Karpas-422 (cell line): ENCODE data around the gene HSP90B1. TPM values are rescaled to one million over a fixed set of nuclear protein-coding genes. Genes with fewer than 3 reads are reported as not detected.

Experiments
- DNase-seq: peaks from one replicate; pipeline ENCODE4 v3.0.0-alpha.2; 2015
- H2AFZ ChIP-seq: fragments of 200-600 bp; sonication (generic); 2 replicates; pipeline ENCODE4 v1.6.1; 2014; ENCODE audit warnings: antibody characterized with exemption, low read length, mixed read lengths
- H3K27ac ChIP-seq: fragments of 200-600 bp; sonication (generic); 2 replicates; pipeline ENCODE4 v1.5.1; 2014; ENCODE audit warnings: mild to moderate bottlenecking, low read length, moderate library complexity
- H3K27me3 ChIP-seq: fragments of 200-600 bp; sonication (generic); 2 replicates; pipeline ENCODE4 v1.6.1; 2014; ENCODE audit warnings: low read length, mixed read lengths
- H3K36me3 ChIP-seq: fragments of 200-600 bp; sonication (generic); 2 replicates; pipeline ENCODE4 v1.6.1; 2014; ENCODE audit warnings: low read length, mixed read lengths; ENCODE audit not compliant: insufficient read depth
- H3K4me1 ChIP-seq: fragments of 200-600 bp; sonication (generic); 2 replicates; pipeline ENCODE4 v1.6.1; 2014; ENCODE audit warnings: mild to moderate bottlenecking, low read length, mixed read lengths
- H3K4me2 ChIP-seq: fragments of 200-600 bp; sonication (generic); 2 replicates; pipeline ENCODE4 v1.6.1; 2014; ENCODE audit warnings: low read length, low read depth, mild to moderate bottlenecking; ENCODE audit not compliant: poor library complexity, severe bottlenecking
- H3K4me3 ChIP-seq: fragments of 200-600 bp; sonication (generic); 2 replicates; pipeline ENCODE4 v1.5.1; 2014; ENCODE audit warnings: mild to moderate bottlenecking, antibody characterized with exemption, low read length, mixed read lengths
- H3K79me2 ChIP-seq: fragments of 200-600 bp; sonication (generic); 2 replicates; pipeline ENCODE4 v1.6.1; 2014; ENCODE audit warnings: mild to moderate bottlenecking, low read length, mixed read lengths
- H3K9ac ChIP-seq: fragments of 200-600 bp; sonication (generic); 2 replicates; pipeline ENCODE4 v1.6.0; 2014; ENCODE audit warnings: low read length
- H3K9me2 ChIP-seq: fragments of 200-600 bp; sonication (generic), shearing (Covaris generic); replicated peaks from 2 replicates; pipeline ENCODE4 v1.6.0; 2014; ENCODE audit warnings: mild to moderate bottlenecking, low read length, moderate library complexity; ENCODE audit not compliant: insufficient read depth
- H3K9me3 ChIP-seq: fragments of 300-700, 200-600 bp; sonication (generic); 2 replicates; pipeline ENCODE4 v1.6.1; 2014; ENCODE audit warnings: low read length, mixed read lengths
- H4K20me1 ChIP-seq: fragments of 200-600 bp; sonication (generic); 2 replicates; pipeline ENCODE4 v1.6.1; 2014; ENCODE audit warnings: mild to moderate bottlenecking, antibody characterized with exemption, low read length, low read depth; ENCODE audit not compliant: insufficient read depth
- total RNA-seq: library from RNA; depleted of rRNA; stranded (reverse); fragments of >200 nt; shearing (Covaris generic); gene quantifications from 2 replicates; pipeline ENCODE4 v1.2.3, GENCODE V29; 2014; ENCODE audit warnings: low replicate concordance

The HSP90B1 gene
- total RNA-seq, 1 experiment from 2014 or later, result 334 TPM

DNA sequence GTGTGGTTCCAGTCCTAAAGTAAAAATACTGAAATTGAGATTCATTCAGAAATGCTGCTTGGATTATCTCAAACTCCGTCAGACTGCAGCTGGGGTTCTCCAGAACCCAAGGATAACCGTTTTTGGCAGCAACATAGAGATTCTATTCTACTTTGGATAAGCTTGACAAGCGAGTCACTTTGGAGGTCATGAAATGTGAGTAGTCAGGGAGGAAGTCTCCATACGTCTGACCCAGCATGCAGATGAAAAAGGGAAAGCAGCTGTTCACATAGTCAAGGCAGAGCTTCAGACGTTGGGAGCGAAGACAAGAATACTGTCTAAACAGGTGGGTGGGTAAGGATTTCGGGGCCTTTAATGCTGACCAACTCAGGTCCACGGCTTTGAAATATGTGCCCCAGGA is 14.9 kb upstream of the HSP90B1 start:
- H4K20me1 ChIP-seq, result no peaks in the 10 kb centered on the region
- H3K27me3 ChIP-seq, result no peaks in the 10 kb centered on the region
- H3K4me2 ChIP-seq, result no peak overlapping the region
- no peak overlapping the region for H3K9ac ChIP-seq
- no peak overlapping the region for H3K4me3 ChIP-seq
- no peaks in the 10 kb centered on the region for H3K36me3 ChIP-seq
- no peaks in the 10 kb centered on the region for H3K9me2 ChIP-seq
- H3K27ac ChIP-seq, result no peak overlapping the region
- no peaks in the 10 kb centered on the region for H3K4me1 ChIP-seq
- no peaks in the 10 kb centered on the region for H3K79me2 ChIP-seq
- no peaks in the 10 kb centered on the region for H3K9me3 ChIP-seq
- H2AFZ ChIP-seq, result no peak overlapping the region
- no peak for DNase-seq

DNA sequence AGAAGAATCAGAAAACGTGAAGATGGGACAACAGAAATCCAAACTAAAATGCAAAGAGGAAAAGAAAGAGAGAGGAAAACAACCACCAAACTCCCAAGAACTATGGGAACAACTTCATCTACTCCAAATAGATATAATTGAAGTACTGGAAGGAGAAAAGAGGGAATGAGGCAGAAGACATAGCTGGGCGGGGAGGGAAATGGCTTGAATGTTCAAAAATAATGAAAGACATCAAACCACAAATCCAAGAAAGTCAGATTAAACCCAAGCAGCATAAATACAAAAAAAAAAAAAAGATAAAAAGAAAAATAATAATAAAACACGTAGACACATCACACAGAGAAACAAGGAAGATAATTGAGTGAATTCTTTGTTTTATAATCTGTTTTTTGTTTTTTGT is 12.3 kb upstream of the HSP90B1 start:
- DNase-seq, result no peak
- Histone ChIP-seq H3K27ac (no peak overlapping the region), H4K20me1 (no peaks in the 10 kb centered on the region), H3K79me2 (no peaks in the 10 kb centered on the region), H3K4me2 (no peak overlapping the region), H3K9me3 (no peaks in the 10 kb centered on the region), H2AFZ (no peak overlapping the region), H3K9ac (no peak overlapping the region), H3K27me3 (no peaks in the 10 kb centered on the region), H3K36me3 (no peaks in the 10 kb centered on the region), H3K4me3 (no peak overlapping the region), H3K9me2 (no peaks in the 10 kb centered on the region), H3K4me1 (no peaks in the 10 kb centered on the region)

DNA sequence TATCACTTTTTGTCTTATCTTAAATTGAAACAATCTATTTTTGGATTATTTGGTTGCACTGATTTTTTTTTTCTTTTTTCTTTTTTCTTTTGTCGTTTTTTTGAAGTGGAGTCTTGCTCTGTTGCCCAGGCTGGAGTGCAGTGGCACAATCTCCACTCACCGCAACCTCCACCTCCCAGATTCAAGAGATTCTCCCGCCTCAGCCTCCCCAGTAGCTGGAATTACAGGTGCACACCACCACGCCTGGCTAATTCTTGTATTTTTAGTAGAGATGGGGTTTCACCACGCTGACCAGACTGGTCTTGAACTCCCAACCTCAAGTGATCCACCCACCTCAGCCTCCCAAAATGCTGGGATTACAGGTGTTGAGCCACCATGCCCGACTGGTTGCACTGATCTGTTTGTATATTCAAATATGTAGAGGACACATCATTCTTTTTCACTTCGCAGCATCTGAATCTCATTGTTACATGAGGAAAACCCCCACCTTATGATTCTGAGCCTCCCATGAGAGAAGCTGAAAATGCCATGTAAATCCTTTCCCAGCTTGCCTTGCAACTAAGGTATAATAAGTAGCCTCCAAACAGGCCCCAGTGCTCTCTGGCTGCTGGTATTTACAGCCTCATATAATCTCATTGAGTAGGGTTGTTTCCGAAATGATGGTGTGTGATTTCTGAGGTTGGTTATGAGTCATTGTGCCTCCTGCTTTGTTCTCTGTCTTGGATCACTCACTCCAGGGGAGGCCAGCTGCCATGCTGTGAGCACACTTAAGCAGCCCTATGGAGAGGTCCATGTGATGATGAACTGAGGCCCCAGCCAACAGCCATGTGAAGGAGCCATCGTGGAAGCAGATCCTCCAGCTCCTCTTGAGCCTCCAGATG is 5.2 kb upstream of the HSP90B1 start:
- Histone ChIP-seq H3K9me2 (no peaks in the 10 kb centered on the region), H3K4me2 (peak overlapping the region; percentile 35), H3K27ac (no peak overlapping the region), H3K36me3 (no peaks in the 10 kb centered on the region), H3K9ac (peak overlapping the region; percentile 6; the same call in 1 of the 2 replicates), H3K4me1 (peaks cover 36% of the 10 kb centered on the region), H3K9me3 (no peaks in the 10 kb centered on the region), H3K79me2 (no peaks in the 10 kb centered on the region), H3K27me3 (no peaks in the 10 kb centered on the region), H2AFZ (peak overlapping the region; percentile 89; the same call in 1 of the 2 replicates), H3K4me3 (peak overlapping the region; percentile 17; the same call in 1 of the 2 replicates), H4K20me1 (no peaks in the 10 kb centered on the region)
- DNase-seq, result no peak

DNA sequence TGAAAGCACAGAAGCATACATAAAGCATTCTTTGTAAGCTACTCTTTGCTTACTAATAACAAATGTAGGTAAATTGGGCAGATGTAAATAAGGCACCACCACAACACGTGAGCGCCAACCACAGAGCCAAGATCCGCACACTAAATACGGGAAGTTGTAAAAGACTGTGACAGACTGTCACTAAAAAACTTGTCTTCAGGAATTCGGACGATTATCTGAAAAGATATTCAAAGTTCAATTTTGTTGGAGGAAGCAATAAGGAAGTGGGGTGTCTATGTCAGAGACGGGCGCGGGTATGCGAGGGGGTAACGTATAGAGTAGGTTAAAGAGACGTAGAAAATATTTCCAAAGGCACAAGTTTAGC is 1.5 kb upstream of the HSP90B1 start:
- Histone ChIP-seq H3K36me3 (peaks cover 26% of the 10 kb centered on the region), H3K9ac (peak overlapping the region; percentile 81), H3K27me3 (no peaks in the 10 kb centered on the region), H3K4me2 (peak overlapping the region; percentile 89), H3K4me3 (peak overlapping the region; percentile 74), H3K9me2 (no peaks in the 10 kb centered on the region), H3K27ac (peak overlapping the region; percentile 70), H3K4me1 (peaks cover 61% of the 10 kb centered on the region), H2AFZ (peak overlapping the region; percentile 75), H3K79me2 (peaks cover 34% of the 10 kb centered on the region), H3K9me3 (no peaks in the 10 kb centered on the region), H4K20me1 (peaks cover 30% of the 10 kb centered on the region)
- DNase-seq, result peak; percentile 76

DNA sequence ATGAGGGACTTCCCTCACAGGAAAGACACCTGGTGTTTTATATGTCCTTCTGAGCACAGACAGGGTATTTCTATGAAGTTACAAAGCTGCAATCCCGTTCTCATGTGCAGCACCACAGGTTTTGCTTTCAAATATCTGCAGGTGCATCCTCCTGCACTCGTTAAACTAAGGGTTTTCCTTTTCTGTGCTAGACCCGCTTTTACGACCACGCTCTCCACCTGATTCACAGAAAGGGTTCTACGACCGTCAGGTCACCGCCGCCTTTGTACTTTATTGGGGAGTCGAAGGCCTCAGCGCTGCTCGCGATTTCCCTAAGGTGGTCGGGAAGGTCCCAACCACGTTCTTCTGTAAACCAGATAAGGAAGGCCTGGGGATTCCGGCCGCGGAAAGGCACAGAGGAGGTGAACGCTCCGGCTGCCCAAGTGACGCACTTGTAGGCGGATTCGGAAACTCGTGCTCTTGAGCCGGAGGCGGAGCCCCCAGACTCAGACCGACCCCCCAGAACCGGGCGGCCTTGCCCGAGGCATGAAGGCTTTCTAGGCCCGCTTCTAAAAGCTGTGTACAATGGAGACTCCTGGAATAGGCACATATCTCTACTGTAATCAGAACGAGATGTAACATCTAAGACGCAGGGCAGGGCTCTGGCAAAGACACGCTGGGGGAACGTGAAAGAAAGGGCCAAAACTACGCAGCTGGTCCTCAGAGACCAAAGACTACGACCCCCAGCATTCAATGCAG is 995 bp upstream of the HSP90B1 start:
- Histone ChIP-seq H4K20me1 (peaks cover 35% of the 10 kb centered on the region), H3K36me3 (peaks cover 31% of the 10 kb centered on the region), H3K4me2 (peak overlapping the region; percentile 89), H2AFZ (peak overlapping the region; percentile 75), H3K79me2 (peaks cover 40% of the 10 kb centered on the region), H3K4me1 (peaks cover 62% of the 10 kb centered on the region), H3K4me3 (peak overlapping the region; percentile 74), H3K9me2 (no peaks in the 10 kb centered on the region), H3K27me3 (no peaks in the 10 kb centered on the region), H3K27ac (peak overlapping the region; percentile 70), H3K9me3 (no peaks in the 10 kb centered on the region), H3K9ac (peak overlapping the region; percentile 81)
- peak; percentile 95 for DNase-seq

DNA sequence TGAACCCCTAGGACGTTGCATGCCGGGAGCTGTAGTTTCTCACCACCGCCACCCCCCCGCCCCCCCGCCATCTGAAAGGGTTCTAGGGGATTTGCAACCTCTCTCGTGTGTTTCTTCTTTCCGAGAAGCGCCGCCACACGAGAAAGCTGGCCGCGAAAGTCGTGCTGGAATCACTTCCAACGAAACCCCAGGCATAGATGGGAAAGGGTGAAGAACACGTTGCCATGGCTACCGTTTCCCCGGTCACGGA is 501 bp upstream of the HSP90B1 start:
- peak overlapping the region; percentile 89 for H3K4me2 ChIP-seq
- peaks cover 61% of the 10 kb centered on the region for H3K4me1 ChIP-seq
- H3K4me3 ChIP-seq, result peak overlapping the region; percentile 74
- DNase-seq, result no peak
- H3K9ac ChIP-seq, result peak overlapping the region; percentile 81
- H3K27ac ChIP-seq, result peak overlapping the region; percentile 70; the same call in 1 of the 2 replicates
- no peak overlapping the region for H2AFZ ChIP-seq
- H3K9me3 ChIP-seq, result no peaks in the 10 kb centered on the region
- peaks cover 37% of the 10 kb centered on the region for H4K20me1 ChIP-seq
- H3K9me2 ChIP-seq, result no peaks in the 10 kb centered on the region
- peaks cover 34% of the 10 kb centered on the region for H3K36me3 ChIP-seq
- no peaks in the 10 kb centered on the region for H3K27me3 ChIP-seq
- H3K79me2 ChIP-seq, result peaks cover 42% of the 10 kb centered on the region

DNA sequence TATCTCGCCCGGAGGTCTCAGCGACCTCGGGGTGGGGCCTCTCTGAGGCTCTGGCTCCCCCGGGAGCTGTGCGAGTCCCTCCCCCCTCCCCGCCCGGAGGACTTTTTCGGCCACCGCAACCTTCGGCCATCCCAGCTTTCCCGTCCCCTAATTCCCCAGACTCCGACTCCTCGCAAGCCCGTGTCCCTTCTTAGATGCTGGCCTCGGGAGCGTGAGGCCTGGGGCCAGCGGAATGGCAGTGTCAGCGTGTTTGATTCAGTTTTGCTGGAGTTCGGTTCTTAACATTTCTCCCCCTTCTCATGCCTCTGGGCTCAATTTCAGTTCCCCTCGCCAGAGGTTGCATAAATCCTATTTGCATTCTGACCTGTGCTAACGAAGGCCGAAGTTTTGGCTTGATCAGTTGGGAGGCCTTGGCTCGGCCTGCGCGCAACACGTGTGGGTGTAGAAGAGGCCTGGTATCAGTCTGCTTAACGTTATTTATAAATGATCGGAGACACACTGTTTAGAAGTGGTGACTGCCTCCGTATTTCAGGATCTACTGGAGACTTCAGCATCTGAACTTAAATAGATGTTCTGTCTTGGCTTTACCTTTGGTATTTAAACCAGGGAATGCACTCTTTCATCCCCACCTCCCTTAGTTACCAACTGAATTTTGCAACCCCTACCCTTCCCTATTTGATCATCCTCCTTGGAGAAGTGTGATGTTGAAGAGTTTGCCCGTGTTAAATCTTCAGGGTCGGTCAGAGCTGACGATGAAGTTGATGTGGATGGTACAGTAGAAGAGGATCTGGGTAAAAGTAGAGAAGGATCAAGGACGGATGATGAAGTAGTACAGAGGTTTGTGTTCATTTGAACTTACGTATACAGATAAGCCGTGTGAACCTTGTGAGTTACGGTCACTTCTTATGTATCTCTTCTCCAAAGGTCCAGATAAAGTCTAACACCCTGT is 851 bp downstream of the HSP90B1 start:
- DNase-seq, result peak; percentile 81
- Histone ChIP-seq H3K9ac (peak overlapping the region; percentile 97), H3K36me3 (peaks cover 47% of the 10 kb centered on the region), H3K9me3 (no peaks in the 10 kb centered on the region), H3K4me1 (peaks cover 60% of the 10 kb centered on the region), H3K9me2 (no peaks in the 10 kb centered on the region), H3K4me2 (peak overlapping the region; percentile 88), H3K4me3 (peak overlapping the region; percentile 77), H3K27ac (peak overlapping the region; percentile 79), H3K79me2 (peaks cover 55% of the 10 kb centered on the region), H4K20me1 (peaks cover 45% of the 10 kb centered on the region), H3K27me3 (no peaks in the 10 kb centered on the region), H2AFZ (no peak overlapping the region)
